Activated T-cell treated with anti-CD3 and anti-CD28 coated beads for 1 hour (primary cell): ENCODE data around the gene STK16.

Experiments
- DNase-seq: peaks from one replicate; pipeline ENCODE4 v3.0.0-alpha.2; 2020; ENCODE audit warnings: low read depth

STK16 gene

DNA sequence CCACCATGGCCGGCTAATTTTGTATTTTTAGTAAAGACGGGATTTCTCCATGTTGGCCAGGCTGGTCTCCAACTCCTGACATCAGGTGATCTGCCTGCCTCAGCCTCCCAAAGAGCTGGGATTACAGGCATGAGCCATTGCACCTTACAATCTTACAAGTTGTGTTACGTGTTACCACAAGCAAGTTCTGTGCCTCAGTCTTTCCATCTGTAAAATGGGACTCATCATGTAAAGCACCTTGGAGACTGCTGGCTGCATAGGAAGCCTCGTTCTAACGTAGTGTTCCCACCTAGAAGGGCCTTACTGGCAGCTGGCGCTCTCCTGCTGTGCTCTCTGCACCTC, 43.9 kb downstream of the STK16 start:
- DNase-seq: no peak

DNA sequence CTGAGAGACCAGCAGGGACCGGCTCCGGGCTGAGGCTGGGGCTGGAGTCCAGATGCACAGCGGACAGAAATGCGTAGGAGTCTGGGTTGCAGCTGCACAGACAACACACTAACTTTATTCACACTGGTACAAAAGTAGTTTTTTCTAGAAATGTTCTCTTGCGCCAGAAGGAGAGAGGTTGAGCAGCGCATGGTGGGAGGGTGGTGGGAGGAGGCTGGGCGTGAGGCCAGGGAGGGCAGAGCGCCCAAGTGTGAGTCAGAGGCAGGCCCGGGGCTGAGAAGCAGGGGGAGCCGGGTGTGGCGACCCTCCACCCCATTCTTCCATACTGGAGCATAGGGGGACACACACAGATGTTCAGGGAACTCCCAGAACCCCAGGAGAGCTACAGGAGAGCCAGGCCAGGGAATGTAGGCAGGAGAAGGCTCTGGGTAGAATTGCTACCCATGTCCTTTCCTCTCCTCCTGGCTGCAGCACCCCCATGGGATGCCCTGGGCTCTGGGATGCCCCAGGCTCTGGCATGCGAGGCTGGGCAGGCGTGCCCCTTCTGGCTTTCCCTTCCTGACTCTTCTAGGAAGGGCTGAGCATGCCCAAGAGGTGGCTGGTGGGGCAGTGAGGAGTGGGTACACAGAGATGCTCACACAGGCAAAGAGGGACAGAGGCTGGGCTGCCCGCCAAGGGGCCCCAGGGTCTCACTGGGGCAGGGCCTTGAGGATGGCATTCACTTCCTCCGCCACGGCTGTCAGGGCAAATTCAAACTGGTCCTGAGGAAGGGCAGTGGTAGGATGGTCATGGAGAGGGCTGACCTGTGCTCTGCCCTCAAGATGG, 44.5 kb downstream of the STK16 start:
- DNase-seq: no peak

DNA sequence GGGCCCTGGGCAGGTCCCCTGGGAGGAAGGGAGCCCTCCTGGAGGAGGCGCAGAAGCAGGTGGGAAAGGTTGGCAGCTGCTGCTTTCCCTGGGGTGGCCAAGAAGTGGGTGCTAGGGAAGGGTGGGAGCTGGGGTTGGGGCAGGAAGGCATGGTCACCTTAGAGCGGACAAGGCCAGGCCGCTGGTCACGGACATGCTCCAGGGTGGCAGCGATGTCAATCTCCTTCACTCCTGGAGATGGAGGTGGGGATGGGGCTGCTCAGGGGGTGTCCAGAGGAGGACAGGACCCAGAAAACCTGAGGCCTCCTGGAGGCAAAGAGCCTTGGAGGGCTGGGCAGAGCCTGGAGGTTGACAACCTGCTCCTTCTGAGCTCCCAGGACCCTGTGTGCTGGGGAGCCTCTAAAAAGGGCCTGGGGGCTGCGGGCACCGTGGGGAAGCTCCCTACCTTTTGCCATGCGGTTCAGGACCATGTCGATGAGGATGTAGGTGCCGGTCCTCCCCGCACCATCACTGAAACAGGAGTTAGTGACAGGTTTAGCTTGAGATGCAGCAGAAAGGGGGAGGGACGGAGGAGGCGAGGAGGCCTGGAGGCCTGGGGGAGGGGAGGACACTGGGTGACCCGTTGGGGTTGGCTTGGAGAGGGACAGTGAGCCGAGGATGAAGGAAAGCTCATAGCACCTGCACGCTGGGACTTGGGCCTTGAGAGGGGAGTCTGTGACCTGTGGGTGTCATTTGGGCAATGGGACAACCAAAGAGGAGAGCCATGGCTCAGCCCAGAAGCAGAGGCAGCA, 45.3 kb downstream of the STK16 start:
- DNase-seq: no peak

DNA sequence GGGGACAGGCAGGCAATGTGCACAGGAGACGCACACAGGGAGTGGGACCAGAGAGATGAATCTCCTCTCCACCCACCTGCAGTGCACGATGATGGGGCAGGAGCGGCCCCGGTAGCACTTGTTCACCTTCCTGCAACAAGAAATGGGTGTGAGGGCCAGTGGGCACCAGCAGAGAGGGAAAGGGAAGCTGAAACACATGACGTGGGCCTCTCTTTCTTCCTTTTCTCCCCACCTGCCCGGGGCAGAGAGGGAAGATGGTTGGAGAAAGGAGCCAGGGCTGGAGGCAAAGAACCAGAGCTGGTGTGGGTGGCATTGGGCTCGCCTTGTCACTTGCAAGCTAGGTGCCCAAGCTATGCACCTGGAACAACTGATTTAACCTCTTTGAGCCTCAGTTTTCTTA, 46.1 kb downstream of the STK16 start:
- no peak for DNase-seq

DNA sequence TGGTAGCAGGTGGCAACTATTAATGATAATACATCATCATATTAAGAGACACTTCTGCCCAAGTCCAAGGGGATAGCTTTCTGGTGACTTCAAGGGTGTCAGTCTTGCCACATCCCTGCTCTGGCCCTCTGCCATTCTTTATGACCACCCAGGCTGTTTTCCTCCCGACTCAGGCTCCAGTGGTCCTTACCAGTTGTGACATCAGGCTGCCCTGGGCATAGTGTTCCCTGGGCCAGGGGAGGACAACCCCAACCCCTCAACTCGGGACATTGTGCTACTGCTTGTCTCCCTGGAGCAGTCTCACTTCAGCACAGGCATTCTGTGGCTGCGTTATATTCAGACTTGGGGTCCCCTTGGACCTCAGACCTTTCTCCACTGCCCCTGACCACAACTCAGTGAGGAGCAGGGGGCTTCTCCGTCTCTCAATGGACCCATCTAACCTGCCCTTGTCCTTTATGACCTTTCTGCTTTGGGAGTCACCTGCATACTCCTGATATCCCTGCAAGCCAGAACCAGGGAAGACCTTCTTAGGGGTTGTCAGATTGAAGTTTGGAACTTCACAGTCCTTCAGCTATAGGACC, 46.7 kb downstream of the STK16 start:
- DNase-seq: no peak

DNA sequence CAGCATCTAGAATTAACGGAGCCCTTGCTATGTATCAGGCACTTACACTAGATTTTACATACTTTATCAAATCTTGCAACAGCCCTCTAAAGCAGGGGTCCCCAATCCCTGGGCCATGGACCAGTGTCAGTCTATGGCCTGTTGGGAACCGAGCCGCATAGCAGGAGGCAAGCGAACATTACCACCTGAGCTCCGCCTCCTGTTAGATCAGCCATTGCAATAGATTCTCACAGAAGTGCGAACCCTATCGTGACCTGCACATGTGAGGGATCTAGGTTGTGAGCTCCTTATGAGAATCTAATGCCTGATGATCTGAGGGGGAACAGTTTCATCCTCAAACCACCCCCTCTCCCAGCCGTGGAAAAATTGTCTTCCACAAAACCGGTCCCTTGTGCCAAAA, 47.3 kb downstream of the STK16 start:
- no peak for DNase-seq

DNA sequence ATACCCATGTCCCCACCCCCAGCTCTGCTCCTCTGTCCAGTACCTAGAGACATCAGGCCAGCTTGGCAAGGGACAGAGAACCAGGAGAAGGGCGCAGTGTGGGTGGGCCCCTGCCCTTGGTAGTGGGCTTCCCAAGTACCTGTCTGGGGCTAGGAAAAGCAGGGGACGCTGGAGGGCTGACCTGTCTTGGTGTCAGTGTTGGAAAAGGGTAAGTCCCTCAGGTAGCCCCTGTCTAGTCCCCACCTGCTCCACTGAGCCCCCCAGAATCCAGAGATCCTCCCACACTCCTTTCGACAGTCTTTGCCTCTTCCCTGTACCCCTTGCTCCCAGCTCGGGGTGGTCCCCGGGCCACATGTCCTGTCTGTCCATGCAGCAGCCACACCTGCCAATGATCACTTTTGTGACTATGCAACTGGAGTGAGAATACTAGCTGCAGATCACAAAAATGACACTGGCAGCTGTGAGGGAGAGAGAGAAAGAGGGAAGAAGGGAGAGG, 48.5 kb downstream of the STK16 start:
- DNase-seq: no peak

DNA sequence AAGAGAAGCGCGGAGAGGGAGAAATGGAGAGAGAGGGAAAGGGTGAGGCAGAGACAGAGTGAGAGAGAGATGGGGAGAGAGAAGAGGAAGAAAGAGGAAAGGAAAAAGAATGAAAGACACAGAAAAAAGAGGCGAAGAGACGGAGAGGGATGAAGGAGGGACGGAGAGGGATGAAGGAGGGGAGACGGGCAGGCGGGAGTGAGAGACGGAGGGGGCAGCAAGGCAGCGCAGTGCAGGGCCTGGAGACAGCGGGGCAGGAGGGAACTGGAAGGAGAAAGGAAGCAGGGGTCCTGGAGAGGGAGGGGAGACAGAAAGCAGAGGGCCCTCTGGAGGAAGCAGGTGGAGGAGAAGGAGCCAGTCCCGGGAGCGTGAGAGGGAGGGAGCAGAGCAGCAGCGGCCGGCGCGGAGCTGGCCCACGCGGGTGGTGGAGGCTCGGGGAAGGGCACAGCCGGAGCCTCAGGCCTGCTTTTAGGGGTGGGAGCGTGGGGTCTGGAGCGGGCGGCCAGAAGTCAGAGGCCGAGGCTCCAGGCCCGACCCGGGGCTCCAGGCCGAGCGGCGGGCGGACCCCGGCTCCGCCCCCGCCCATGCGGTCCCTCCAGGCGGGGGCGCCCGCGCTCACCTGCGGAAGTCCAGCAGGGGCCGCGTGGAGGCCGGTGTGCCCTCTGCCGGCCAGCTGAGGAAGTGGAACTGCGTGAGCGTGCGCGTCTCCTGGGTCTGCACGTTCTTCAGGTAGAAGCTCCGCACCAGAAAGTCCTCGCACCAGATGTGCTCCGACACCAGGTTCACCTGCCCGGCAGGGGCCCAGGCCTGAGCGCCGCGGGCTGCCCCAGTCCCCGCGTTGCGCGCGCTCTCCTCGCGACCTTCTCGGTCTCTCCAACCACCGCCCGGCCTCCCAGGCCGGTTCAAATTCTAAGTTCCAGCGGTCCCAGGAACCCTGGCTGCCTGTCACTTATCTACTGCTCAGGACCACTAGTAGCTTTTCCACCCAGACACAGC, 49.4 kb downstream of the STK16 start:
- peak; percentile 86 for DNase-seq

DNA sequence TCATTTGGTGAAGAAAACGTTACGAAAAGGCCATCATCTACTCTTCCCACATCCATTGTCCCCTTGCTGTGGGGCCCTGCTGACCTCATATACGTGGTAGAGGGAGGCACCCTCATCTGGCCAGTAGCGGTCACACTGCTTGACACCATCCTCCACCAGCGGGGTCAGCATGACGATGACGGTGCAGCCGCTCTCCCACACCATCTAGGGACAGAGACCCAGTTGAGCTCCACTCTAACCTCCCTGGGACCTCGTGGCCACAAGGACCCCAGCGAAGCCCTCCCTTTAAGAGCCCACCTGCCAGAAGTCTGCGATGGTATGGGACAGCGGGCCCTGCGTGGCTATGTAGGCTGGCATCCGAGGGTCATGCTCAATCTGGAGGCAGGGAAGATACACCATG, 50.9 kb downstream of the STK16 start:
- DNase-seq: no peak

DNA sequence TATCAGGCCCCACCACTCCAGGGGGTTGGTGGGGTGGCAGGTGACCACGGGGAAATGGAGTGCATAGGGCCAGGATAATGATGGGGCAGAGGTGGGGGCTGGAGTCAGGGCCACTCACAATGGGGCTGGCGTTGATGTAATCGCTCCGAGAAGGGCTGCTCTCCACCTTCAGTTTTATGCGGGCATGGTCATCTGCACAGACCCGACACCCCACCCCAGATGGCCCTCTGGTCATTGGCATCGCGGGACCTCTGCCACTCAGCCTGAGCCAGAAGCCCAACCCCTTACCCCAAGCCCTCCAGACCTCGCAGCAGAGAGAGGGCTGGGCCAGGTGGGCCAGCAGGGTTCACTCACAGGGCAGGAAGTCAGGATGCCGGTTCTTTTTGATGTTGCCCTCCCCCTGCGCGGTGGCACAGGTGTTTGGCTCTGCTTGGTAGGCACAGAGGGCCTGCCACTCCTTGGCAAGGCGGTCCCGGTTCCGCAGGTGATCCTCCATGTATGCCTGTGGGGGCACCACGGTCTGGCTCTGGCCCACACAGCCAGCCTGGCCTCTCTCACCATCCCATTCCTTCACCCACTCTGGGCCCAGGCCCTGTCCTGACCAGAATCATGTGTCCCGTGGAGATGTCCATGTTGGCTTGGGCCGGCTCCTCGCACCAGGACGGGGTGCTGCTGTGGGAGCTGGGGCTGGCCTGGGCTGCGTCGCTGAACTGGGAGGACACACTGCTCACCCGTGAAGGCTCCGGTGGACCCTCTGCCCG, 51.5 kb downstream of the STK16 start:
- no peak for DNase-seq

DNA sequence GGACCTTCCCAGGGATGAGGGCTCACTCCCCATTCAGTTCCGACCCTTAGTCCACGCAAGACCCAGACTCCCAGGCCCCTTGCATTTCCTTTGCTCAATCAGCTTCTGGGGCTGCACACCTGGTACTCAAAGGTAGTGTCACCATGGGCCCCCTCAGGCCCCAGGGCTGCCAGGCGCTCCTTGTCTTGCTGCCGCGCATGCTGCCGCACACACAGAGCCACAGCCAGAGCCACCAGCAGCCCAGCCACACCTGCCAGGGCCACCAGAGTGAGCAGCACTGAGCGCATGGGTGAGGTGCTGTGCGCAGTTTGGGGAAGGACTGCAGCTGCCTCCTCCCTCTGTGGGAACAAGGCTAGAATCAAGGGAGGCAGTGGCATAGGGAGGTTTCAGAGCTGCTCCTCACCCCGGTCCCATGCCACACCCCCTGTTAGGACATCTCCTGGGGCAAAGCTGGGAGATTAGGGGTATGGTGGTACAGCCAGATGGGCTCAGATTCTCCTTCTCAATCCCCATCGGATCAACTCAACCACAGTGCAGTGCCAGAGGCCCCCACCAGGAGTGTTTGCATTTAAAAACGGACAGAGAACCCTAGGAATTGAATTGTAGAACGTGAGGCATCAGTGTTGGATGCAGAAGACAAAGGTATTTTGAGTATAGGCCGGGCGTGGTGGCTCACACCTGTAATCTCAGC, 52.6 kb downstream of the STK16 start:
- DNase-seq: no peak

DNA sequence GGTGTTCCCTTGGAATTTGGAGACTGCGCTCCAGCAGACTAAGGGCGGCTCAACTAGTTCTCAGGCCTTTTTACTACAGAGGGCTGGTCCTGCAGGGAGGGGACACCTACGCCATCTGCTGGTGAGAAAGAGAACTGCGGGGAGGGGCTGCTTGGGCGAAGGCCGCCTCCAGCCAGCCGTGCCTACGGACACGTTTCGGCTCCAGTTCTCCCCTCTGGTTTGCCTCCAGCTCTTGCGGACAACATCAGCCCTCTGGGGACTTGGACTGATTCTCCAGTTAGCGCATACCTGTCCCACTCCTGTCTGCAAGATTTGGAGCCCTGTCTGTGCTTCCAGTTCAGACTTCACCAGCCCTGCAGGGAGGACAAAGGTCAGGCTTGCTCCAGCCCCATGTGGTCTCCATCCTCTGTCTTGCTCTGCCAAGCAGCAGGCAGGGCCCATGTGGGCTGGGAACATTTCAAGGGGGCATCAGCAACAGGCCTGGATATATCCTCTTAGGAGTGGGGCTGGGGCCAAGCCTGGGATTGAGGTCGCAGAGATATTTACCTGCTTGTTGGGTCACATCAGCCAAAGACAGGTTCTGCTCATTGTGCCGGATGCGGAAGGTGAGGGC, 53.6 kb downstream of the STK16 start:
- DNase-seq: peak; percentile 81

DNA sequence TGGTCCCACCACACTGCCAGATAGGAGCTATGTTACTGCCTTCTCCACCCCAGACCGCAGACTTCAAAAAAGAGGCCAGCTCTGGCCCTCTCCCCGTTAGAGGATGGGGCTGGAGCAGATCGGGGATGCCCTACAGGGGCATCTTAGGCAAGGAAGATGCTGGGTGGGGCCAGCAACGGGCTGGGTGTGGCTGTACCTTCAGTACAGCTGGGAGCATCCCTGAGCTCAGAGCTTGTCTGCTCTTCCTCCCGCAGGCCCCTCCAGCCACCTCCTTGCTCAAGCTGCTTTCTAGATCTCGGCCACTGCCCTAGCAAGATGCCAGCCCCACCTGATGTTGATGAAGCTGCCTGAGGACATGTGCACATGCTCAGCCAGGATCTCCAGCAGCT, 54.1 kb downstream of the STK16 start:
- DNase-seq: no peak
